Adrenal gland (tissue), 5 donors: ENCODE measurements around the gene TBX3.

Source experiments
- POLR2A ChIP-seq, 2 donors: fragments of 450-650 bp; IDR thresholded peaks; one replicate each; pipeline ENCODE4 v1.6.1; 2017; ENCODE audit warnings: antibody characterized with exemption in 2 of 2, mild to moderate bottlenecking in 2 of 2, moderate library complexity in 1 of 2
- TF ChIP-seq, protein P1 (sequence below), 6 experiments: fragments of 450-650 bp in 4 of 6; fragments of 200-600 bp in 2 of 6; sonication (generic) in 1 of 6; IDR thresholded peaks; 1 replicate in 5 of 6; 2 replicates in 1 of 6; pipeline versions ENCODE4 v1.5.1 to v1.8.0; 2016 to 2021; ENCODE audit warnings: antibody characterized with exemption in 6 of 6, mild to moderate bottlenecking in 2 of 6, moderate library complexity in 1 of 6
- donor health status: DM: no; HTN: no; CAD: no.

DNA sequence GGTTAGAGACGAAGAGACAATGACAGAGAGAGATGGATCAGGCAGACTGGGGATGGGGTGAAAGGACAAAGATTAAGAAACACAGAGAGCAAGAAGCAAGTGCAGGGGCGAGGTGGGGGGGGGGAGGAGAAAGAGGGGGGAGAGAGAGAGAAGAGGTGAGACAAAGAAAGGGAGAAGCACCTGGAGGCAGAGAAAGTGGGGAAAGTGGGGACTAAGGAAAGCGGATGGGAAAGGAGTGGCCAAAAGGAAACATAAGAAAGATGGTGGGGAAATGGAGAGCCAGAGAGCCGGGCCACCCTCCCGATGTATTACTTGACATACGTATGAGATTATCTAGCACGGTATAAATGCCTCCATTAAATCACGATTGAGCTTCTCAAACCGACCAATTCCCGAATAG, 18.5 kb upstream of the TBX3 start:
- TF ChIP-seq, protein P1, sequence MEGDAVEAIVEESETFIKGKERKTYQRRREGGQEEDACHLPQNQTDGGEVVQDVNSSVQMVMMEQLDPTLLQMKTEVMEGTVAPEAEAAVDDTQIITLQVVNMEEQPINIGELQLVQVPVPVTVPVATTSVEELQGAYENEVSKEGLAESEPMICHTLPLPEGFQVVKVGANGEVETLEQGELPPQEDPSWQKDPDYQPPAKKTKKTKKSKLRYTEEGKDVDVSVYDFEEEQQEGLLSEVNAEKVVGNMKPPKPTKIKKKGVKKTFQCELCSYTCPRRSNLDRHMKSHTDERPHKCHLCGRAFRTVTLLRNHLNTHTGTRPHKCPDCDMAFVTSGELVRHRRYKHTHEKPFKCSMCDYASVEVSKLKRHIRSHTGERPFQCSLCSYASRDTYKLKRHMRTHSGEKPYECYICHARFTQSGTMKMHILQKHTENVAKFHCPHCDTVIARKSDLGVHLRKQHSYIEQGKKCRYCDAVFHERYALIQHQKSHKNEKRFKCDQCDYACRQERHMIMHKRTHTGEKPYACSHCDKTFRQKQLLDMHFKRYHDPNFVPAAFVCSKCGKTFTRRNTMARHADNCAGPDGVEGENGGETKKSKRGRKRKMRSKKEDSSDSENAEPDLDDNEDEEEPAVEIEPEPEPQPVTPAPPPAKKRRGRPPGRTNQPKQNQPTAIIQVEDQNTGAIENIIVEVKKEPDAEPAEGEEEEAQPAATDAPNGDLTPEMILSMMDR (IDR thresholded peaks at IDR 0.05): no peak
- no peak for TF ChIP-seq POLR2A (IDR thresholded peaks at IDR 0.05)
